Left lung (tissue), 10 donors: ENCODE data around the gene SLC7A6. TPM values are rescaled to one million over a fixed set of nuclear protein-coding genes. Genes with fewer than 3 reads are reported as not detected.

ENCODE experiments used
- ATAC-seq: fragments of 200-7000 bp; cut with Tn5 transposase; one replicate; pipeline ENCODE4 v1.9.1; 2020; ENCODE audit warnings: moderate library complexity
- DNase-seq, 4 donors: peaks; one replicate each; pipeline ENCODE4 v3.0.0-alpha.2; 2013 to 2020
- H3K27ac ChIP-seq, 2 donors: fragments of 200-600 bp; sonication (generic) in 1 of 2; one replicate each; pipeline versions ENCODE4 v1.5.0 to v1.8.0; 2020 to 2021
- H3K27me3 ChIP-seq, 2 donors: fragments of 200-600 bp; sonication (generic) in 1 of 2; one replicate each; pipeline versions ENCODE4 v1.5.0 to v1.8.0; 2020 to 2021
- H3K36me3 ChIP-seq, 2 donors: fragments of 200-600 bp; sonication (generic) in 1 of 2; one replicate each; pipeline versions ENCODE4 v1.5.0 to v1.8.0; 2020 to 2021
- H3K4me1 ChIP-seq, 2 donors: fragments of 200-600 bp; one replicate each; pipeline ENCODE4 v1.8.0; 2021
- H3K4me3 ChIP-seq, 2 donors: fragments of 200-600 bp; sonication (generic) in 1 of 2; one replicate each; pipeline versions ENCODE4 v1.5.0 to v1.8.0; 2020 to 2021; ENCODE audit warnings: mild to moderate bottlenecking in 1 of 2
- H3K9me3 ChIP-seq, 2 donors: fragments of 200-600 bp; sonication (generic) in 1 of 2; one replicate each; pipeline versions ENCODE4 v1.5.0 to v1.8.0; 2020 to 2021
- intact Hi-C, 2 donors: fragments of 100-400 bp; cut with DNase I; formaldehyde crosslinking; loops; one replicate each; pipeline versions ENCODE4 v1.11.2 to v1.14.2; 2022
- polyA plus RNA-seq, 6 donors: library from polyadenylated mRNA; unstranded; fragments of 120-200 nt; gene quantifications; one replicate each; pipeline ENCODE4 v1.2.1, GENCODE V29; 2013; ENCODE audit not compliant: insufficient read length in 6 of 6
- total RNA-seq, 2 donors: library from RNA; stranded (reverse); fragmentation: NEBNext Ultra II Directional; extraction: Animal tissue kit (Norgen Biotek cat#: 25700); gene quantifications; one replicate each; pipeline ENCODE4 v1.2.1, GENCODE V29; 2021
- TF ChIP-seq, protein P1 (sequence below), 2 donors: fragments of 200-600 bp; sonication (generic) in 1 of 2; IDR thresholded peaks; one replicate each; pipeline versions ENCODE4 v1.5.0 to v1.8.0; 2021; ENCODE audit warnings: antibody characterized with exemption in 2 of 2
- donor health status: DM: no; HTN: yes; CAD: no.
- donor health status: DM: no; HTN: no; CAD: no.

The SLC7A6 gene
- total and polyA plus RNA-seq, 8 donors, result 9.6 to 55.6 (median 12.2) TPM

DNA sequence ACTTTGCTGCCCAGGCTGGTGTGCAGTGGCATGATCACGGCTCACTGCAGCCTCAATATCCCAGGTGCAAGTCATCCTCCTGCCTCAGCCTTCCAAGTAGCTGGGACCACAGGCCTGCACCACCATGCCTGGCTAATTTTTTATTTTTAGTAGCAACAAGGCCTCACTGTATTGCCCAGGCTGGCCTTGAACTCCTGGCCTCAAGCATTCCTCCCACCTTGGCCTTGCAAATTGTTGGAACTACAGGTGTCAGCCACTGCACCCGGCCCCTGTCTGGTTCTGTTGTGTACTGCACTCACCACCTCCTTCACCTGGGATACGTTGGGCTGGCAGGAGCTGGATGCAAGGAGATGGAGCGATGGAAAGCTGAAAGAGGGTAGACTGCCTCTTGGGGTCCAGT, 10.6 kb upstream of the SLC7A6 start:
- intact Hi-C loops, result loop anchor here (5.0 to 10.0 kb wide), 2 partner anchors 71 to 259 kb away; no protein-coding TSS in a partner anchor
- H3K4me1 ChIP-seq, result peaks cover 0 to 13% of the 10 kb centered on the region in 2 donors
- DNase-seq, result no peak
- H3K4me3 ChIP-seq, result no peak overlapping the region
- H3K36me3 ChIP-seq, result peaks cover 0 to 85% of the 10 kb centered on the region in 2 donors
- no peaks in the 10 kb centered on the region for H3K27me3 ChIP-seq
- no peak overlapping the region for H3K27ac ChIP-seq
- TF ChIP-seq, protein P1, sequence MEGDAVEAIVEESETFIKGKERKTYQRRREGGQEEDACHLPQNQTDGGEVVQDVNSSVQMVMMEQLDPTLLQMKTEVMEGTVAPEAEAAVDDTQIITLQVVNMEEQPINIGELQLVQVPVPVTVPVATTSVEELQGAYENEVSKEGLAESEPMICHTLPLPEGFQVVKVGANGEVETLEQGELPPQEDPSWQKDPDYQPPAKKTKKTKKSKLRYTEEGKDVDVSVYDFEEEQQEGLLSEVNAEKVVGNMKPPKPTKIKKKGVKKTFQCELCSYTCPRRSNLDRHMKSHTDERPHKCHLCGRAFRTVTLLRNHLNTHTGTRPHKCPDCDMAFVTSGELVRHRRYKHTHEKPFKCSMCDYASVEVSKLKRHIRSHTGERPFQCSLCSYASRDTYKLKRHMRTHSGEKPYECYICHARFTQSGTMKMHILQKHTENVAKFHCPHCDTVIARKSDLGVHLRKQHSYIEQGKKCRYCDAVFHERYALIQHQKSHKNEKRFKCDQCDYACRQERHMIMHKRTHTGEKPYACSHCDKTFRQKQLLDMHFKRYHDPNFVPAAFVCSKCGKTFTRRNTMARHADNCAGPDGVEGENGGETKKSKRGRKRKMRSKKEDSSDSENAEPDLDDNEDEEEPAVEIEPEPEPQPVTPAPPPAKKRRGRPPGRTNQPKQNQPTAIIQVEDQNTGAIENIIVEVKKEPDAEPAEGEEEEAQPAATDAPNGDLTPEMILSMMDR (IDR thresholded peaks at IDR 0.05), result no peak
- no peak for ATAC-seq
- H3K9me3 ChIP-seq, result no peaks in the 10 kb centered on the region

DNA sequence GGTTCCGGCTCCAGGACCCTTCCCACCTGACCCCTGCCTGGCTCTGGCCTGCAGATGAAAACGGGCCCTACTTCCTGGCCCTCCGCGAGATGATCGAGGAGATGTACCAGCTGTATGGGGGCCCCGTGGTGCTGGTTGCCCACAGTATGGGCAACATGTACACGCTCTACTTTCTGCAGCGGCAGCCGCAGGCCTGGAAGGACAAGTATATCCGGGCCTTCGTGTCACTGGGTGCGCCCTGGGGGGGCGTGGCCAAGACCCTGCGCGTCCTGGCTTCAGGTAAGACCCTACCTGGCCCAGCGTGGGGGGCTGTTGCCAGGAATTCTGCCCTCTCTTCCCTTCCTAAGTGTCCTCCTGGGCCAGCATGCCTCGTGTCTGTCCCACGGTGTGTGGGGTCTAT, 8.6 kb upstream of the SLC7A6 start:
- H3K36me3 ChIP-seq, result peaks cover 0 to 88% of the 10 kb centered on the region in 2 donors
- no peak overlapping the region for H3K27ac ChIP-seq
- no peak for ATAC-seq
- TF ChIP-seq, protein P1 (IDR thresholded peaks at IDR 0.05), result no peak
- no peaks in the 10 kb centered on the region for H3K9me3 ChIP-seq
- intact Hi-C loops, result loop anchor here in 1 of 2 donors (10.0 kb wide), 1 partner anchor 69 kb away; no protein-coding TSS in a partner anchor
- peaks cover 0 to 13% of the 10 kb centered on the region in 2 donors for H3K4me1 ChIP-seq
- no peak for DNase-seq
- H3K27me3 ChIP-seq, result no peaks in the 10 kb centered on the region
- no peak overlapping the region for H3K4me3 ChIP-seq

DNA sequence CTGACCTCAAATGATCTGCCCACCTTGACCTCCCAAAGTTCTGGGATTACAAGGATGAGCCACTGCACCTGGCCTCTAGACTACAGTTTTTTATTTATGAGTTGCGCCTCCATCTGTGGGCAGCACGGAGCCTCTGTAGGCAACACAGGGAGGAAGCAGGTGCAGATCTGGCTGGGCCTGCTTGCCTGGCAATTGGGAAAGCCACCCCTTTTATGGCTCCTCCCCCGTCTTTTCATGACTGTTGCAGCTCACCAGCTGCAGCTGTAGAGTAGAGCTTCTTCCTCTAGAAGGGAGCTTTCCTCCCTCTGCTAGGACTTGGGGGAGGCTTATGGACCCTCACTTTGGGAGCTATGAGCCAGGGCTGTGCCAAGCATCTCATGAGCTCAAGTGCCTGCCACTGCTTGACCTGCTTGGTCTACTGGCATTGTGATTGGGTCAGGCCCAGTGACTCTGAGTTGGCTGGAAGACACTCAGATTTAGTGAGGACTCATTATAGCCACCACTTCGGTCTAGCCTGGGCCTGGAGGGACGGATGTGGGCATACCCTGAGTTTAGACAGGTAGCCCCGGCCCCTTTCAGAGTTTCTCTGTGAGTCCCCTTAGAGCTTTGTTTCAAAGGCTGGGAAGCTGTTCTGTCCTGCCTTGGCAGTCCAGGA, 6.9 kb upstream of the SLC7A6 start:
- peaks cover 0 to 18% of the 10 kb centered on the region in 2 donors for H3K4me1 ChIP-seq
- H3K4me3 ChIP-seq, result no peak overlapping the region
- no peaks in the 10 kb centered on the region for H3K9me3 ChIP-seq
- DNase-seq (no peak), ATAC-seq (no peak)
- intact Hi-C loops, result loop anchor here in 1 of 2 donors (10.0 kb wide), 1 partner anchor 67 kb away; no protein-coding TSS in a partner anchor
- H3K36me3 ChIP-seq, result peaks cover 0 to 74% of the 10 kb centered on the region in 2 donors
- peak overlapping the region in 1 of 2 donors; percentile 3 for H3K27ac ChIP-seq
- TF ChIP-seq, protein P1 (IDR thresholded peaks at IDR 0.05), result no peak
- no peaks in the 10 kb centered on the region for H3K27me3 ChIP-seq

DNA sequence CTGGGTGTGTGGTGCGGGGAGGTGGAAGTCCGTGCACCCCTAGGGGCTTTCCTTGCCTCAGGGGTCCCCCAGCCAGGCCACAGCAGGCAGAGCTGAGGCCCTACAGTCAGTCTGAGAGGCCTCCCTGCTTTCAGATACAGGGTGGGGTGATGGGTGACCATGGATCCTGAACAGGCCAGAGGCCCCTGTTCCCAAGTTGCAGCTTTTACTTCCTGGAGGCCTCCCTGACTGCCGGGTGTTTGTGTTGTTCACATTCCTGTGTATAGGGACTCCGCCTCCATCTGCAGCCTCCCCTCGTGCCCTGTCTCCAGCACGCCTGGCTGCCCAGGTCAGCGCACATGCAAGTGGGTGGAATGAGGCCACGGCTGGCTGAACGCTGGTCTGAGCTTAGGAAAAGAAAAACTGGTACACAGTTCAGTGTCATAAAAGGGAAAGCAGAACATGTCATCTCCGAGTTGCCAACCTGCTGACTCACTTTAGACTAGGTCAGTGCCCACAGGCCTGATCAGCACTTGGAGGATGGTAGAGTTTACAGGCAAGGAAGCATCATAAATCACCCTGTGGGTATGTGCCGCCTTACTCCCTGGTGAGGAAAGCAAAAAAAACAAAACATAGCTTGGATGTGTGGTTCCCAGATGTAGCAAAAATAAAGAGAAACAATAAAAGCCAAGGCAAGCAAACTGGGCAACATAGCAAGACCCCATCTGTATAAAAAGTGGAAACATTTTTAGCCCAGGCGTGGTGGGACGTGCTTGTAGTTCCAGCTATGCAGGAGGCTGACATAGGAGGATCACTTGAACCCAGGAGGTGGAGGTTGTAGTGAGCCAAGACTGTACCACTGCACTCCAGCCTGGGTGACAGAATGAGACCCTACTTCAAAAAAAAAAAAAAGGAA, 6.2 kb upstream of the SLC7A6 start:
- intact Hi-C loops, result loop anchor here in 1 of 2 donors (10.0 kb wide), 1 partner anchor 67 kb away; no protein-coding TSS in a partner anchor
- DNase-seq (no peak), ATAC-seq (peak; percentile 35)
- H3K27me3 ChIP-seq, result no peaks in the 10 kb centered on the region
- H3K9me3 ChIP-seq, result no peaks in the 10 kb centered on the region
- peak overlapping the region in 1 of 2 donors; percentile 3 for H3K27ac ChIP-seq
- H3K4me3 ChIP-seq, result no peak overlapping the region
- TF ChIP-seq, protein P1 (IDR thresholded peaks at IDR 0.05), result no peak
- peaks cover 0 to 67% of the 10 kb centered on the region in 2 donors for H3K36me3 ChIP-seq
- peaks cover 0 to 18% of the 10 kb centered on the region in 2 donors for H3K4me1 ChIP-seq
